Retinal pigment epithelial cell (primary cell): ENCODE measurements around the gene ACCSL.

Source experiments
- DNase-seq: peaks from one replicate; pipeline ENCODE4 v3.0.0-alpha.2; 2010; ENCODE audit warnings: low read depth
- H3K4me3 ChIP-seq: 2 replicates; pipeline ENCODE4 v1.5.1; 2011; ENCODE audit warnings: mild to moderate bottlenecking, low read length, control low read depth, moderate library complexity
- CTCF ChIP-seq: conservative IDR thresholded peaks from 2 replicates; pipeline ENCODE4 v1.5.1; 2011; ENCODE audit warnings: low read depth, low read length, control low read depth, inconsistent platforms

The ACCSL gene

GRCh38 chr11:44047931-44048431 lies at the start of gene ACCSL:
ACCSL (plus strand) TSS chr11:44047981; CDS start chr11:44048037, 56 bp downstream.
- H3K4me3 ChIP-seq: no peak within 1 kb of the TSS
- DNase-seq: no peak
- TF ChIP-seq CTCF: no peak

GRCh38 chr11:43998308-43998707 lies 49.5 kb upstream of the ACCSL start:
- H3K4me3 ChIP-seq: no peak overlapping the region
- DNase-seq: no peak
- no peak for TF ChIP-seq CTCF

GRCh38 chr11:44000731-44001130 lies 47.0 kb upstream of the ACCSL start:
- no peak for DNase-seq
- no peak overlapping the region for H3K4me3 ChIP-seq
- TF ChIP-seq CTCF: no peak

GRCh38 chr11:44002191-44003093 lies 45.3 kb upstream of the ACCSL start:
- DNase-seq: no peak
- no peak overlapping the region for H3K4me3 ChIP-seq
- TF ChIP-seq CTCF: no peak

- no peak for DNase-seq
- no peak for TF ChIP-seq CTCF
- H3K4me3 ChIP-seq: no peak overlapping the region
Measured at GRCh38 chr11:44003736-44004451, 43.9 kb upstream of the ACCSL start.

GRCh38 chr11:44004452-44005062 lies 43.2 kb upstream of the ACCSL start:
- DNase-seq: no peak
- no peak for TF ChIP-seq CTCF
- H3K4me3 ChIP-seq: no peak overlapping the region
